ENCODE data around the gene REXO1. TPM values are rescaled to one million over a fixed set of nuclear protein-coding genes. Genes with fewer than 3 reads are reported as not detected.
"Not testable (repeated sequence)": the region's sequence is repeated elsewhere in the genome, so short reads cannot be mapped to it uniquely, and the experiment has no call there.

Gene REXO1
- total RNA-seq: 10 to 100 TPM; 52.5 to 53.0 TPM

- ChIA-PET CTCF (interaction anchor here (0.6 to 1.7 kb wide), 4 partner anchors 9 to 34 kb away, joined by 3 to 9 read pairs (median 6); no protein-coding TSS in a partner anchor), POLR2A (no interaction called here)
Observed at GRCh38 chr19:1848399-1849131, at the start of gene REXO1. Gene REXO1, minus strand, starts transcription at chr19:1848483. Its CDS starts 125 bp downstream, at chr19:1848358.

DNA sequence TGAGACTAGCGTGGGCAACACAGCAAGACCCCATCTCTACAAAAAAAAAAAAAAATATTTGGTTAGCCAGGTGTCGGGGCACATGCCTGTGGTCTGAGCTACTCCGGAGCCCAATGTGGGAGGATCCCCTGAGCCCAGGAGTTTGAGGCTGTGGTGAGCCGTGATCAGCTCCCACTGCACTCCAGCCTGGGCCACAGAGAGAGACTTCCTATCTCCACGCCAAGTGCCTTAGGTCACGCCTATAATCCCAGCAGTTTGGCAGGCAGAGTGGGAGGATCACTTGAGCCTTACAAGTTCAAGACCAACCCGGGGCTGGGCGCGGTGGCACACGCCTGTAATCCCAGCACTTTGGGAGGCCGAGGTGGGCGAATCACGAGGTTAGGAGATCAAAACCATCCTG lies 48.2 kb upstream of the REXO1 start:
- CTCF ChIA-PET: interaction anchor here (0.5 to 2.8 kb wide), 12 partner anchors 14 to 641 kb away, joined by 3 to 19 read pairs (median 4); no protein-coding TSS in a partner anchor
- POLR2A ChIA-PET: interaction anchor here (0.7 to 2.0 kb wide), 6 partner anchors 9 to 62 kb away, joined by 4 to 16 read pairs (median 6); partner anchors contain the start of genes ADAT3 and SCAMP4

DNA sequence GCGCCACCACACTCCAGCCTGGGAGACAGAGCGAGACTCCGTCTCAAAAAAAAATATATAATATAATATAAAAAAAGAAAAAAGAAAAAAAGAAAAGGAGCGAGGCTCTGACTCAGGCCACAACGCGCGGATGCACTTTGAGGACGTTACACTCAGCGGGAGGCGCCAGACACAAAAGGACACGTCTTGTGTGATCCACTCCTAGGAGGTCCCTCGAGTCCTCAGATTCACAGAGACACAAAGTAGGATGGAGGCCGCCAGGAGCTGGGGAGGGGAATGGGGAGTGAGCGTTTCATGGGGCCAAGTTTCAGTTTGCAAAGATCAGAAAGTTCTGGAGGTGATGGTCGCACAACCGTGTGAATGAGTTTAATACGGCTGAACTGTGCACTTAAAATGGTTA lies 45.5 kb upstream of the REXO1 start:
- POLR2A ChIA-PET: no interaction called here

GRCh38 chr19:1889907-1890306 lies 41.6 kb upstream of the REXO1 start:
- CTCF ChIA-PET: interaction anchor here (0.6 kb wide), 1 partner anchor 163 kb away, joined by 3 read pairs; no protein-coding TSS in a partner anchor
- POLR2A ChIA-PET: no interaction called here

More for the DNA sequence above, 45.5 kb upstream of the REXO1 start:
- CTCF ChIA-PET: interaction anchor here (1.0 kb wide), 1 partner anchor 9 kb away, joined by 3 read pairs; the partner anchor contains the start of gene ABHD17A

DNA sequence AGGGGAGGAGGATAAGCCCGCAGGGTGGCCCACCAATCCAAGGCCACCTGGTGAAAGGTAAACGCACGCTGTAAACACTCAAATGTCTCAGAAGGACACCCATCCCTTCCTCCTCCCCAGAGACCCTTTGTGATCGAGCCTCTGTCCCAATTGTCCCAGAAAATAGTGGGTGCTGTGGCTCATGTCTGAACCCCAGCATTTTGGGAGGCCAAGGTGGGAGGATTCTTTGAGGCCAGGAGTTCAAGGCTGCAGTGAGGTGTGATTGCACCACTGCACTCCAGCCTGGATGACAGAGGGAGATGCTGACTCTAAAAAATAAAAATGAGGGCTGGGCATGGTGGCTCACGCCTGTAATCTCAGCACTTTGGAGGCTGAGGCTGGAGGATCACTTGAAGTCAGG lies 40.1 kb upstream of the REXO1 start:
- ChIA-PET CTCF (interaction anchor here (0.6 kb wide), 1 partner anchor 14 kb away, joined by 3 read pairs; no protein-coding TSS in a partner anchor), POLR2A (no interaction called here)

GRCh38 chr19:1886360-1886759 lies 38.1 kb upstream of the REXO1 start:
- POLR2A ChIA-PET: interaction anchor here (1.0 kb wide), 1 partner anchor 11 kb away, joined by 4 read pairs; no protein-coding TSS in a partner anchor
- CTCF ChIA-PET: not testable (repeated sequence)

DNA sequence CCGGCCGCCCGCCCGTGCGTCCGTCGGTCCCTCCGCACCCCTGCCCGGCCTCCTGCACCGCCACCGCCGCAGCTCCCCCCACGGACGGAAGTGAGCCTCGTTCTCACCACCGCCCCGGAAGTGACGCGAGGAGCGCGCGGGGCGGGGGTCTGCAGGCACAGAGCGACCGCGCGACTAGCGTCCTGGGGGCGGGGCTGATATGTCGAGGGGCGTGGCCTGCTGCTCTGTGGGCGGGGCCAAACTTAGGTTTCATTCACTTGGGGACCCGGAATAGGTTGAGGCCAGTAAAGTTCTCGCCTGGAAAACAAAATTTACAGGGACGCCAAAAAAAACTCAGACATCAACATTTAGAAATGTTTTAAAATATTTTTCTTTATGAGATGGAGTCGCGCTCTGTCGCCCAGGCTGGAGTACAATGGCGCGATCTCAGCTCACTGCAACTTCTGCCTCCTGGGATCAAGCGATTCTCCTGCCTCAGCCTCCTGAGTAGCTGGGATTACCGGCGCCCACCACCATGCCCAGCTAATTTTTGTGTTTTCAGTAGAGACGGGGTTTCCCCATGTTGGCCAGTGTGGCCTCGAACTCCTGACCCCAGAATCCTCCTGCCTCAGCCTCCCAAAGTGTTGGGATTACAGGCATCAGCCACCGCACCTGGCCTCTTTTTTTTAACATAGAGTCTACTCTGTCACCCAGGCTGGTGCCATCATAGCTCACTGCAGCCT lies 37.3 kb upstream of the REXO1 start, which contains the start of gene ABHD17A:
Gene ABHD17A, minus strand, starts transcription at position 99 of the 722 bp plus-strand sequence. CDS start 3,930 bp downstream, outside the sequence.
- ChIA-PET CTCF (interaction anchor here (1.2 to 3.8 kb wide), 3 partner anchors 9 to 21 kb away, joined by 3 to 12 read pairs (median 4); no protein-coding TSS in a partner anchor), POLR2A (interaction anchor here (0.7 to 1.0 kb wide), 2 partner anchors 12 to 28 kb away, joined by 3 to 4 read pairs; no protein-coding TSS in a partner anchor)

GRCh38 chr19:1884719-1885334 lies 36.5 kb upstream of the REXO1 start:
- CTCF ChIA-PET: interaction anchor here (0.8 to 3.8 kb wide), 5 partner anchors 9 to 35 kb away, joined by 3 to 17 read pairs (median 4); no protein-coding TSS in a partner anchor
- POLR2A ChIA-PET: interaction anchor here (0.7 to 1.5 kb wide), 2 partner anchors 13 to 27 kb away, joined by 3 to 4 read pairs; no protein-coding TSS in a partner anchor

GRCh38 chr19:1884291-1884718 lies 36.0 kb upstream of the REXO1 start:
- POLR2A ChIA-PET: interaction anchor here (0.7 to 2.1 kb wide), 3 partner anchors 14 to 287 kb away, joined by 3 to 7 read pairs (median 4); no protein-coding TSS in a partner anchor
- CTCF ChIA-PET: interaction anchor here (0.8 to 3.8 kb wide), 5 partner anchors 8 to 35 kb away, joined by 3 to 17 read pairs (median 4); no protein-coding TSS in a partner anchor

GRCh38 chr19:1883784-1884183 lies 35.5 kb upstream of the REXO1 start:
- ChIA-PET POLR2A (interaction anchor here (0.7 to 2.1 kb wide), 3 partner anchors 14 to 287 kb away, joined by 3 to 7 read pairs (median 4); no protein-coding TSS in a partner anchor), CTCF (interaction anchor here (0.8 to 3.8 kb wide), 4 partner anchors 8 to 34 kb away, joined by 3 to 17 read pairs (median 8); no protein-coding TSS in a partner anchor)

DNA sequence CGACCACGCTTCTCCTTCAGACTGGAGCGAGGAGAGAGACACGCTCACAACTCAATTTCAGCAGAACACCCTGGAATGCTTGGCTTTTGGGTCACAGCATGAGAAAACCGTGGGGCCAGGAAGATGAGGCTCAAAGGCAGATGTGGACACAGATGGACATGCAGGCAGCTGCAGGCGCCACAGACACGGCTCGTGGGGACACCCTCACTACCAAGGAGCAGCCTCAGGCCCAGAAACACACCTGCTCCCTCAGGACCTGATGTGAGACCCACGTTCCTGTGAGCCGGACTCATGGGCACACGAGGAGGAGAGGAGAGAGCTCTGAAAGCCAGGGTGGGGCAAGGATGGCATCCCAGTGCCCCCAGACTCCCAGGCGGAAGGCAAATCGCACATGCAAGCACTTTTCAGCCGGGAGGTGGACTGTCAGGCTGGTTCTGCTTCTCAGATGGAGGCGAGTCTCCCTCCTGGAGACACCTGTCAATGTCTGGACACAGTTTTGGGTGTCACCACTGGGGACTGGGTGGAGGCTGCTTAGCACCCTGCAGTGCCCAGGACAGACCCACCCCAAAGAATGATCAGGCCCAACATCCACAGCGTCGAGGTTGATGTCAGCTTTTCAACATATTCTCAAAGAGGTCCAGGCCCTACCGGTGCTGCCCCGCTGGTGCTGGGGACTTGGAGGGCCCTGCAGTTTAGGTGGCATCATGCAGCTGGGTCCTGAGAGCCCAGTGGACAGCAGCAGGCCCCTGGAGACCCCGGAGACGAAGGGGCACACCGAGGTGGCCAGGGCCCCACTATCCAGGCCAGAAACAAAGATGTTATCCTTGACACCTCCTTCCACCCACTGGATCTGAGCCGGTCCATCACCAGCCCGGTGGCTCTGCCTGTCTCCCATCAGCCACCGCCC lies 34.8 kb upstream of the REXO1 start:
- POLR2A ChIA-PET: interaction anchor here (0.7 to 2.1 kb wide), 3 partner anchors 15 to 286 kb away, joined by 3 to 7 read pairs (median 4); no protein-coding TSS in a partner anchor
- CTCF ChIA-PET: interaction anchor here (1.1 to 3.8 kb wide), 4 partner anchors 14 to 34 kb away, joined by 3 to 17 read pairs (median 8); partner anchors contain the start of gene REXO1

GRCh38 chr19:1882089-1882785 lies 34.0 kb upstream of the REXO1 start:
- ChIA-PET CTCF (interaction anchor here (0.6 to 3.8 kb wide), 5 partner anchors 15 to 45 kb away, joined by 3 to 17 read pairs (median 4); partner anchors contain the start of gene REXO1), POLR2A (interaction anchor here (0.6 to 2.1 kb wide), 3 partner anchors 12 to 18 kb away, joined by 3 to 7 read pairs (median 4); no protein-coding TSS in a partner anchor)

DNA sequence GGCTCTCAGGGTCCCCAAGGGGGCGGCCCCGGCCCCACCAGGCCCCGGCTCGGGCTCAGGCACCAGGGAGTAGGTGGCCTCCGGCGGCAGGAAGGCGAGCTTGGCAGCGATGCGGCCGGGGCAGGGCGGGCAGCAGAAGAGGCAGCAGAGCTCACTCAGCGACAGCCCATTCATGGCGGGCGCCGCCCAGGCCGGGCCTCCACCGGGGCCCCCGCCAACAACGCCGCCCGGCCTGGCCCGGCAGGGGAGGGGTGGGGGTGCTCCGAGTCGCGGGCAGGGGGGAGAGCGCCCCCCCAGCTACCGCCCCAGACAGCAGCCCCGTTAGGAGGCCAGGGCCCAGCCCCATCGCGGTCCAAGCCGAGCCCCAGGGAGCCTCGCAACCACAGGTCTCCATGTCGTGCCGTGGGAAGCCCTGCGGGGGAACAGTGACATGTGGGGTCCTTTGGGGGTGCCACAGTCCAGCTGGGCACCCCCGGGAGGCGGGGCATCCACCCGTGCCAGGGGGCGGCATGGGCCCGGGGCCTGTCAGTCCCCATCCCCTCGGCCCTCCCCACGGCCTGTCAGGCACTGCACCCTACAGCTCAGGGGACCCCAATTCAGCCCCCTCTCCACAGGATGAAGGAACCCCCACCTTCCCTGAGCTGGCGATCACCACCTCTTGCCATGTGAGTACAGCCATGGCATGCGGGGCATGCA lies 33.3 kb upstream of the REXO1 start:
- POLR2A ChIA-PET: interaction anchor here (1.0 kb wide), 1 partner anchor 16 kb away, joined by 3 read pairs; no protein-coding TSS in a partner anchor
- CTCF ChIA-PET: interaction anchor here (0.6 to 3.8 kb wide), 4 partner anchors 16 to 44 kb away, joined by 3 to 17 read pairs (median 8); partner anchors contain the start of gene REXO1

DNA sequence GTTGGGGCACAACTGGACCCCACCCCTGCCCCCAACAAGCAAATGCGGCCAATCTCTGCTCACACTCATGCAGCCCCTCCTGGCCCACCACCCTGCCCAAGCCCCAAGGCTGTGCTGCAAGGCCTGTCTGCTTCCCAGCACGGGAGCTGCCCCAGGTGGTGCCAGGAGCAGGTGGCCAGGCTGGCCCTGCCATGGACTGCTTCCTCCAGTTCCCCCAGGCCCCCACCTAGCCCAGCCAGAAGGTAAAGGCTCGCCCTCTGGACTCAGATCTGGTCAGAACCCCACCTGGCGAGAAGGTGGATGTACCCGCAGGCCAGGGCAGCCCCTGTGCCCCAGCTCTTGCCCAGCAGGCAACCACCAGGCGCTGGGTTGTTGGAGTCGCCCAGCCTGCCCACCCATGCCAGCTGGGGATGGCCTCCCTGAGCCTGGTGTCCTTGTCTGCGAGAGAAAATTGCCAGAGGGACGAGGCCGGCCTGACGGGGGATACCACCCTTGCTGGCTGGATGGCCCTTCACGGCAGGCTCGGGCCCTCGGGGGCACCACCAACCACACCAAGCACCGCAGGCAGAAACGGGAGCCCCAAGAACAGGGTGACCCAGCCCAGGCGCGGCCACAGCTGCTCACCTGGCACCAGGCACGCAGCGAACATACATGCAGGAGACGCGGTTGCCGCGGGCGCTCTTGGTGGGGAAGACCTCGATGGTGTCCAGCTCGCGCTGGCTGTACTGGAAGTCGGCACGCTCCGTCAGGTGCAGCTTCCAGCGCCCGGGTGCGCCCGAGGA lies 32.5 kb upstream of the REXO1 start:
- CTCF ChIA-PET: interaction anchor here (3.8 kb wide), 1 partner anchor 16 kb away, joined by 17 read pairs; no protein-coding TSS in a partner anchor

GRCh38 chr19:1879982-1880381 lies 31.7 kb upstream of the REXO1 start:
- CTCF ChIA-PET, POLR2A ChIA-PET: not testable (repeated sequence)

More for the DNA sequence above, 32.5 kb upstream of the REXO1 start:
- POLR2A ChIA-PET: no interaction called here
